ENCODE results near the gene SPATA31D3. TPM values are rescaled to one million over a fixed set of nuclear protein-coding genes. Genes with fewer than 3 reads are reported as not detected.

The SPATA31D3 gene
- total and polyA plus RNA-seq, 2 donors (not counting 1 experiment from before 2014, with no cell fraction given), result not detected

- Histone ChIP-seq H3K4me3 (ENCODE audit: control extremely low read depth in 1 of 5, extremely low read depth in 1 of 5, insufficient read depth in 1 of 5, low read depth in 2 of 5, low read length in 4 of 5) (no peak overlapping the region), H3K4me2 (replicated peaks; ENCODE audit: low read depth, low read length, poor library complexity, severe bottlenecking) (no peak overlapping the region), H3K36me3 (replicated peaks in 1 of 2; ENCODE audit: control extremely low read depth in 1 of 2, control insufficient read depth in 1 of 2, extremely low read depth in 1 of 2, insufficient read depth in 2 of 2, low read length in 1 of 2) (no peaks in the 10 kb centered on the region), H2AFZ (ENCODE audit: insufficient read depth, low read depth, low read length, poor library complexity, severe bottlenecking) (no peak overlapping the region), H3K9ac (ENCODE audit: low read length) (no peak overlapping the region), H3K27me3 (replicated peaks in 1 of 4; ENCODE audit: control extremely low read depth in 1 of 4, control insufficient read depth in 3 of 4, insufficient read depth in 4 of 4, low read length in 3 of 4) (no peaks in the 10 kb centered on the region), H3K9me3 (ENCODE audit: control extremely low read depth in 1 of 3, control insufficient read depth in 2 of 3, insufficient read depth in 1 of 3, low read length in 2 of 3) (peaks cover 1 to 15% (median 5%) of the 10 kb centered on the region in 3 donors), H3K4me1 (ENCODE audit: control insufficient read depth in 2 of 2, insufficient read depth in 2 of 2, low read length in 2 of 2) (no peaks in the 10 kb centered on the region), H3K79me2 (ENCODE audit: control insufficient read depth, insufficient read depth, low read length) (no peaks in the 10 kb centered on the region), H3K27ac (ENCODE audit: low read length in 2 of 2) (no peak overlapping the region), H4K20me1 (ENCODE audit: control insufficient read depth, insufficient read depth, low read length, poor library complexity, severe bottlenecking) (no peaks in the 10 kb centered on the region)
- Mint-ChIP-seq H3K27ac (no peak overlapping the region), H3K9me3 (ENCODE audit: insufficient read depth) (no peaks in the 10 kb centered on the region), H3K4me1 (peaks cover 8% of the 10 kb centered on the region), H3K4me3 (no peak overlapping the region), H3K27me3 (no peaks in the 10 kb centered on the region)
- ATAC-seq (ENCODE audit: low read depth), result no peak
- no peak for DNase-seq
- no CpG with 5 or more reads among the region's 5 CpGs for WGBS (ENCODE audit: insufficient coverage)
- intact Hi-C loops (cut with micrococcal nuclease), result no loop called here
- TF ChIP-seq EZH2 (IDR thresholded peaks at IDR 0.05; ENCODE audit: borderline replicate concordance, insufficient read depth, low read depth, low read length, poor library complexity, severe bottlenecking) (no peak), CTCF (IDR thresholded peaks at IDR 0.05) (no peak)
- CTCF ChIA-PET, result no interaction called here
- POLR2A ChIA-PET, result no interaction called here
These were observed 31.5 kb downstream of the SPATA31D3 start for GRCh38 chr9:81974764-81975163.

GRCh38 chr9:81976351-81976750 is 33.1 kb downstream of the SPATA31D3 start:
- Mint-ChIP-seq H3K4me1 (peaks cover 11% of the 10 kb centered on the region), H3K27me3 (no peaks in the 10 kb centered on the region), H3K4me3 (no peak overlapping the region), H3K27ac (no peak overlapping the region), H3K9me3 (ENCODE audit: insufficient read depth) (no peaks in the 10 kb centered on the region)
- Histone ChIP-seq H4K20me1 (ENCODE audit: control insufficient read depth, insufficient read depth, low read length, poor library complexity, severe bottlenecking) (no peaks in the 10 kb centered on the region), H2AFZ (ENCODE audit: insufficient read depth, low read depth, low read length, poor library complexity, severe bottlenecking) (no peak overlapping the region), H3K9me3 (ENCODE audit: control extremely low read depth in 1 of 3, control insufficient read depth in 2 of 3, insufficient read depth in 1 of 3, low read length in 2 of 3) (peaks cover 1 to 15% (median 5%) of the 10 kb centered on the region in 3 donors), H3K27me3 (replicated peaks in 1 of 4; ENCODE audit: control extremely low read depth in 1 of 4, control insufficient read depth in 3 of 4, insufficient read depth in 4 of 4, low read length in 3 of 4) (no peaks in the 10 kb centered on the region), H3K79me2 (ENCODE audit: control insufficient read depth, insufficient read depth, low read length) (no peaks in the 10 kb centered on the region), H3K27ac (ENCODE audit: low read length in 2 of 2) (no peak overlapping the region), H3K4me1 (ENCODE audit: control insufficient read depth in 2 of 2, insufficient read depth in 2 of 2, low read length in 2 of 2) (no peaks in the 10 kb centered on the region), H3K9ac (ENCODE audit: low read length) (no peak overlapping the region), H3K4me2 (replicated peaks; ENCODE audit: low read depth, low read length, poor library complexity, severe bottlenecking) (no peak overlapping the region), H3K4me3 (ENCODE audit: control extremely low read depth in 1 of 5, extremely low read depth in 1 of 5, insufficient read depth in 1 of 5, low read depth in 2 of 5, low read length in 4 of 5) (no peak overlapping the region), H3K36me3 (replicated peaks in 1 of 2; ENCODE audit: control extremely low read depth in 1 of 2, control insufficient read depth in 1 of 2, extremely low read depth in 1 of 2, insufficient read depth in 2 of 2, low read length in 1 of 2) (no peaks in the 10 kb centered on the region)
- DNase-seq (no peak), ATAC-seq (ENCODE audit: low read depth) (no peak)
- ChIA-PET POLR2A (no interaction called here), CTCF (no interaction called here)
- no peak for TF ChIP-seq CTCF (IDR thresholded peaks at IDR 0.05)
- no peak for TF ChIP-seq EZH2 (IDR thresholded peaks at IDR 0.05; ENCODE audit: borderline replicate concordance, insufficient read depth, low read depth, low read length, poor library complexity, severe bottlenecking)
- WGBS (ENCODE audit: insufficient coverage), result 92% methylated on average over 9 of the region's 11 CpGs
- intact Hi-C loops (cut with micrococcal nuclease), result no loop called here

Data from B cell (primary cell).